HepG2 (cell line): Measurements from ENCODE around the gene FBXO39. TPM values are rescaled to one million over a fixed set of nuclear protein-coding genes. Genes with fewer than 3 reads are reported as not detected.
A peak's percentile ranks its signal among the peaks of the same experiment; 100 is the strongest.

ENCODE experiments used
- ATAC-seq: fragments of 200-7000 bp; cut with Tn5 transposase; 3 replicates; pipeline ENCODE4 v1.9.1; 2020; ENCODE audit warnings: mild to moderate bottlenecking, moderate library complexity
- BruUV-seq: library from RNA; stranded (reverse); fragments of 400-500 nt; replicated peaks from 2 replicates; lab custom pipeline; 2021; lab: Mats Ljungman, UMichigan
- CTCF ChIA-PET: fragments of 300-600 bp; formaldehyde crosslinking; extraction: SDS; loops from one replicate; lab custom pipeline; 2021; ENCODE audit warnings: low total read pairs, inconsistent platforms, low intra/inter-chr PET ratio; lab: Yijun Ruan, JAX
- POLR2A ChIA-PET: fragments of 350-600 bp; sonication (Branson Sonifier 250); formaldehyde crosslinking; loops from one replicate; lab custom pipeline; 2020; ENCODE audit warnings: antibody characterized with exemption, inconsistent platforms; lab: Yijun Ruan, JAX
- DNase-seq: peaks from one replicate; pipeline ENCODE4 v3.0.0-alpha.2; 2015; ENCODE audit warnings: low spot score
- FAIRE-seq: peaks from 3 replicates; lab custom pipeline; 2011; peaks lifted over from hg19 to GRCh38; lab: Jason Lieb, UNC
- H2AFZ ChIP-seq: one replicate; pipeline ENCODE4 v1.6.1; 2011; ENCODE audit warnings: low read length, inconsistent platforms
- H3K27ac ChIP-seq: fragments of 300-600 bp; 3 replicates; pipeline ENCODE4 v1.8.0; 2011; ENCODE audit warnings: mixed run types, mild to moderate bottlenecking, mixed read lengths, low read length, inconsistent platforms; ENCODE audit not compliant: insufficient read depth; ENCODE audit errors: extremely low read length
- H3K27me3 ChIP-seq, 2 experiments: fragments of 200-600 bp in 1 of 2; 2 replicates in 1 of 2; 3 replicates in 1 of 2; pipeline versions ENCODE4 v1.6.0 to v1.8.0; 2011; ENCODE audit warnings: low read length in 2 of 2, mild to moderate bottlenecking in 2 of 2, moderate library complexity in 2 of 2, inconsistent platforms in 1 of 2; ENCODE audit not compliant: insufficient read depth in 2 of 2, control insufficient read depth in 1 of 2
- H3K36me3 ChIP-seq, 2 experiments: fragments of 200-600 bp in 1 of 2; replicated peaks in 1 of 2; 2 replicates in 1 of 2; 3 replicates in 1 of 2; pipeline versions ENCODE4 v1.5.1 to v1.8.0; 2011; ENCODE audit warnings: low read length in 2 of 2, inconsistent platforms in 1 of 2; ENCODE audit not compliant: insufficient read depth in 2 of 2, control insufficient read depth in 1 of 2
- H3K4me1 ChIP-seq: 2 replicates; pipeline ENCODE4 v1.5.1; 2012; ENCODE audit warnings: low read length, inconsistent platforms; ENCODE audit not compliant: insufficient read depth
- H3K4me2 ChIP-seq: 2 replicates; pipeline ENCODE4 v1.6.0; 2011; ENCODE audit warnings: low read depth, low read length, inconsistent platforms
- H3K4me3 ChIP-seq, 3 experiments: fragments of 200-600 bp in 1 of 3; sonication (generic), shearing (Covaris generic) in 1 of 3; replicated peaks in 1 of 3; 2 replicates each; pipeline ENCODE4 v1.5.1; 2011 to 2016; ENCODE audit warnings: low read length in 3 of 3, inconsistent platforms in 2 of 3, low read depth in 2 of 3, mild to moderate bottlenecking in 2 of 3, control low read depth in 1 of 3, mixed read lengths in 1 of 3; ENCODE audit not compliant: insufficient read depth in 1 of 3
- H3K79me2 ChIP-seq: one replicate; pipeline ENCODE4 v1.6.1; 2011; ENCODE audit warnings: low read length, inconsistent platforms; ENCODE audit not compliant: insufficient read depth
- H3K9ac ChIP-seq: 2 replicates; pipeline ENCODE4 v1.6.0; 2011; ENCODE audit warnings: mild to moderate bottlenecking, low read depth, low read length, inconsistent platforms; ENCODE audit not compliant: insufficient read depth
- H3K9me3 ChIP-seq: 2 replicates; pipeline ENCODE4 v1.5.1; 2012; ENCODE audit warnings: mild to moderate bottlenecking, low read length
- H4K20me1 ChIP-seq: 2 replicates; pipeline ENCODE4 v1.6.0; 2011; ENCODE audit warnings: inconsistent platforms, mild to moderate bottlenecking, low read length, moderate library complexity; ENCODE audit not compliant: insufficient read depth
- ADNP ChIP-seq: sonication (generic); formaldehyde crosslinking; IDR thresholded peaks from 2 replicates; pipeline ENCODE4 v1.4.0; 2020; ENCODE audit warnings: missing genetic modification reagents
- ARHGAP35 ChIP-seq: sonication (generic); formaldehyde crosslinking; IDR thresholded peaks from 2 replicates; pipeline ENCODE4 v1.9.0; 2022; ENCODE audit warnings: mild to moderate bottlenecking, inconsistent platforms, moderate library complexity, missing genetic modification reagents, borderline replicate concordance
- FOSL2 ChIP-seq: sonication (generic); formaldehyde crosslinking; IDR thresholded peaks from 2 replicates; pipeline ENCODE4 v1.4.0; 2020; ENCODE audit warnings: missing genetic modification reagents
- GATAD2A ChIP-seq: IDR thresholded peaks from 2 replicates; pipeline ENCODE4 v1.6.1; 2016
- GFI1 ChIP-seq: sonication (generic); formaldehyde crosslinking; IDR thresholded peaks from 2 replicates; pipeline ENCODE4 v1.5.0; 2020; ENCODE audit warnings: missing genetic modification reagents, mild to moderate bottlenecking, borderline replicate concordance
- MED1 ChIP-seq: sonication (generic); formaldehyde crosslinking; IDR thresholded peaks from 2 replicates; pipeline ENCODE4 v1.4.0; 2020; ENCODE audit warnings: missing genetic modification reagents
- RELA ChIP-seq: sonication (generic); formaldehyde crosslinking; IDR thresholded peaks from 2 replicates; pipeline ENCODE4 v1.4.0; 2020; ENCODE audit warnings: missing genetic modification reagents
- SP1 ChIP-seq, 2 experiments: fragments of 450-650 bp in 1 of 2; sonication (generic) in 1 of 2; formaldehyde crosslinking in 1 of 2; IDR thresholded peaks; 2 replicates each; pipeline versions ENCODE4 v1.4.0 to v1.6.1; 2016 to 2020; ENCODE audit warnings: missing genetic modification reagents in 1 of 2
- ZNF282 ChIP-seq: fragments of 450-650 bp; IDR thresholded peaks from 2 replicates; pipeline ENCODE4 v1.6.1; 2018; ENCODE audit not compliant: partially characterized antibody
- ZNF589 ChIP-seq: sonication (generic); formaldehyde crosslinking; conservative IDR thresholded peaks from 2 replicates; pipeline ENCODE4 v1.8.0; 2022; ENCODE audit warnings: mild to moderate bottlenecking, moderate library complexity, missing genetic modification reagents
- WGBS: methylation state at CpG from one replicate; pipeline ENCODE4 v1.1.6; 2017; ENCODE audit warnings: low lambda C conversion rate; 5-methylcytosine and 5-hydroxymethylcytosine counted together
- in situ Hi-C: cut with HindIII; loops from 2 replicates; pipeline ENCODE4 v1.10.0; 2017; ENCODE audit warnings: low pct_unique_long_range_greater_than_20kb; ENCODE audit not compliant: extremely low pct_ligation_motif_present
- intact Hi-C: fragments of 100-400 bp; cut with micrococcal nuclease; formaldehyde crosslinking; loops from one replicate; pipeline ENCODE4 v1.10.0; 2022; ENCODE audit not compliant: unreplicated experiment
- polyA plus RNA-seq, 8 experiments: library from polyadenylated mRNA; depleted of rRNA in 3 of 8; stranded (reverse) in 7 of 8; unstranded in 1 of 8; fragments of >200 nt; fragmentation: Illumina TruSeq in 4 of 8; extraction: Trizol in 4 of 8; gene quantifications; 2 replicates each; pipeline versions ENCODE4 v1.2.1 to v1.2.3, GENCODE V29; 2011 to 2016; ENCODE audit warnings: low read depth in 4 of 8, missing spikeins in 1 of 8, mixed read lengths in 1 of 8; ENCODE audit not compliant: insufficient read depth in 1 of 8
- total RNA-seq, 5 experiments: library from RNA; depleted of rRNA; stranded (reverse); fragments of >200 nt; fragmentation: Illumina TruSeq; extraction: Trizol; gene quantifications; 2 replicates each; pipeline ENCODE4 v1.2.3, GENCODE V29; 2016; ENCODE audit warnings: low read depth in 1 of 5
- TF ChIP-seq, protein P1 (sequence below): sonication (generic); formaldehyde crosslinking; IDR thresholded peaks from 2 replicates; pipeline ENCODE4 v1.5.0; 2020; ENCODE audit warnings: missing genetic modification reagents
- TF ChIP-seq, protein P2 (sequence below): sonication (generic); formaldehyde crosslinking; IDR thresholded peaks from 2 replicates; pipeline ENCODE4 v1.4.0; 2020; ENCODE audit warnings: missing genetic modification reagents; ENCODE audit errors: not compliant biosample characterization

Gene FBXO39
- total and polyA plus RNA-seq, 2 of the 13 experiments (the other 11 are each of a cell fraction or from before 2014, with no cell fraction given): 0.09 TPM; not detected in 1

DNA sequence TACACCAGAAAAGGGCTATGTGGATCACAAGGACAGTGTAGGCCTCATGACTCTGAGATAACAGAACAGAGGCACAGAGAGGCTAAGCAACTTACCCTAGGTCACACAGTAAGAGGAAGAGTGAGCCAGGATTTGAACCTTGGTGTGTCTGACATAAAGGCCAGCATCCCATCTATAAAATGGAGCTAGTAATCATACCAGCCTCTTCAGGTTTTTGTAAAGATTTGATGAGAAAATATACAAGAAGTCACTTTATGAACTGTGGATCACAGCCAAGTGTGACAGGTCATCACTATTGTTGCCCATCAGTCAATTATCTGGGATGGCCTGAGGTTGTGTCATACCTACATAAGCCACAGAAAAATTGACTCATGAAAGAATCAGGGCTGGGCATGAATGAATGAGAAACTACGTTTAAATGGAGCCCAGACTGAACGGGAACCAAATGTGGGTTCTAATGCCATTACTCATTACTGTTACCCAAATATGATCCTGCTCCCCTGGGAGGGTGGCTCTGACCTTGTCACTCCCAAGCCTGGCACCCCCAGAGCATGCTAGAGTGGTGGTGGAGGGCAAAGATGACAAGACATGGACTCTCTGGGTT is 21.0 kb downstream of the FBXO39 start (continued):
- no peak for TF ChIP-seq RELA (CRISPR knock-in tag)
- TF ChIP-seq GFI1 (CRISPR knock-in tag): no peak
- no peak for TF ChIP-seq SP1 (IDR thresholded peaks at IDR 0.05)
- no peak for TF ChIP-seq SP1 (CRISPR knock-in tag; IDR thresholded peaks at IDR 0.05)
- TF ChIP-seq, protein P1, sequence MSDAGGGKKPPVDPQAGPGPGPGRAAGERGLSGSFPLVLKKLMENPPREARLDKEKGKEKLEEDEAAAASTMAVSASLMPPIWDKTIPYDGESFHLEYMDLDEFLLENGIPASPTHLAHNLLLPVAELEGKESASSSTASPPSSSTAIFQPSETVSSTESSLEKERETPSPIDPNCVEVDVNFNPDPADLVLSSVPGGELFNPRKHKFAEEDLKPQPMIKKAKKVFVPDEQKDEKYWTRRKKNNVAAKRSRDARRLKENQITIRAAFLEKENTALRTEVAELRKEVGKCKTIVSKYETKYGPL (CRISPR knock-in tag): no peak
- TF ChIP-seq ZNF282: no peak
- TF ChIP-seq, protein P2, sequence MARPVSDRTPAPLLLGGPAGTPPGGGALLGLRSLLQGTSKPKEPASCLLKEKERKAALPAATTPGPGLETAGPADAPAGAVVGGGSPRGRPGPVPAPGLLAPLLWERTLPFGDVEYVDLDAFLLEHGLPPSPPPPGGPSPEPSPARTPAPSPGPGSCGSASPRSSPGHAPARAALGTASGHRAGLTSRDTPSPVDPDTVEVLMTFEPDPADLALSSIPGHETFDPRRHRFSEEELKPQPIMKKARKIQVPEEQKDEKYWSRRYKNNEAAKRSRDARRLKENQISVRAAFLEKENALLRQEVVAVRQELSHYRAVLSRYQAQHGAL: no peak
- 0 out of 2 replicates have a peak, but pooled peaks have one; percentile 33 for TF ChIP-seq ADNP (CRISPR knock-in tag)

DNA sequence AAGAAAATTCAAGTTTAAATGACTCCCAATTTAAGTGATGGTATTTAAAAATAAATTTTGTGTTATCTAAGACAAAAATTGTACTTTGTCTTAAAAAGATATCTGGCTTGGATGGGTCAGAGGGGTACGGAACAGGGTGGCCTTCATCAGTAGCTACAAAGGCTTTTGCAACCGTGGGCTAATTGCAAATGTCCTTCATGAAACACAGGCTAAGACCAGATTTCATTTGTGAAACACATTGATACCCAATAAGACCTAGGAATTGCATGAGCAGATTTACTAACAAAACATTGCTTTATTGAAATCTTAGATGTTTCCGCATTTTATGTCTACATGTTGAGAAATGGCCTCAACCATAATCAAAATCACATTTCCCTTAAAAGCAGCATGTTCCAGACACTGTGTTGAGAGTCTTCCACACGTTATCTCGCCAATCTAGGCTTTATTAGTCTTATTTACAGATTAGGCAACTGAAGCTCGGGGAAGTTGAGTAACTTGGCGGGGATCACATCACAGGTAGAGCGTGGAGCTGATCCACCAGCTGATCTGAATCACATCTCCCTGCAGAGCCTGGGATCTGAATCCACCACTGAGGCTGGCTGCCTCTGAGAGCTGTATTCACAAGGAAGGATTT is 21.8 kb downstream of the FBXO39 start:
- in situ Hi-C loops (no loop called here), intact Hi-C loops (loop anchor here (10.0 kb wide), 1 partner anchor 83 kb away; the partner anchor contains the start of gene SLC13A5)
- ChIA-PET POLR2A (no interaction called here), CTCF (no interaction called here)
- Histone ChIP-seq H3K79me2 (no peaks in the 10 kb centered on the region), H3K36me3 (no peaks in the 10 kb centered on the region), H3K9me3 (no peaks in the 10 kb centered on the region), H4K20me1 (no peaks in the 10 kb centered on the region), H3K27me3 (no peaks in the 10 kb centered on the region), H3K4me2 (peak overlapping the region; percentile 81), H3K4me1 (peaks cover 54% of the 10 kb centered on the region), H3K9ac (no peak overlapping the region; the same call in 1 of the 2 replicates), H3K27ac (no peak overlapping the region), H3K4me3 (peak overlapping the region in 1 of 3 experiments; percentile 22; a peak in 1 of 6 replicates), H2AFZ (no peak overlapping the region)
- DNase-seq (peak; percentile 15), ATAC-seq (0 out of 3 replicates have a peak, but pooled peaks have one; percentile 16), FAIRE-seq (no peak)
- no TSS peak for BruUV-seq
- 7% methylated on average over 8 of the region's 8 CpGs for WGBS
- TF ChIP-seq FOSL2 (peak; percentile 52), MED1 (peak; percentile 31; the same call in 1 of the 2 replicates), GATAD2A (CRISPR knock-in tag) (peak; percentile 84), ZNF589 (CRISPR knock-in tag) (no peak), ARHGAP35 (no peak)
- TF ChIP-seq, protein P2: no peak
